DND-41 (cell line): ENCODE measurements around the gene VKORC1L1.

Source experiments
- CTCF ChIP-seq: IDR thresholded peaks from 2 replicates; pipeline ENCODE4 v1.5.1; 2012; ENCODE audit warnings: borderline replicate concordance, low read length, moderate library complexity, mild to moderate bottlenecking; ENCODE audit not compliant: poor library complexity, severe bottlenecking; ENCODE audit errors: extremely low read depth
- EZH2 ChIP-seq: IDR thresholded peaks from 3 replicates; pipeline ENCODE4 v1.6.1; 2012; ENCODE audit warnings: borderline replicate concordance, low read depth, mild to moderate bottlenecking, moderate library complexity, low read length, inconsistent platforms; ENCODE audit not compliant: severe bottlenecking

- no peak for TF ChIP-seq CTCF
- no peak for TF ChIP-seq EZH2
Observed at GRCh38 chr7:65827366-65827765, 45.5 kb upstream of the VKORC1L1 start.
